ENCODE measurements around the gene CEP41.
"Not testable (repeated sequence)": the region's sequence is repeated elsewhere in the genome, so short reads cannot be mapped to it uniquely, and the experiment has no call there.

- not testable (repeated sequence) for TF ChIP-seq CTCF, POLR2A (IDR thresholded peaks at IDR 0.05)
These were observed 64.4 kb downstream of the CEP41 start for GRCh38 chr7:130376461-130376860.

Measured in heart left ventricle (tissue), 13 donors.